Pancreas (tissue), 10 donors: Measurements from ENCODE around the gene SMTNL2. TPM values are rescaled to one million over a fixed set of nuclear protein-coding genes. Genes with fewer than 3 reads are reported as not detected.

ENCODE experiments used
- ATAC-seq, 4 donors: fragments of 200-7000 bp; cut with Tn5 transposase; one replicate each; pipeline versions ENCODE4 v1.8.0 to v1.9.1; 2020; ENCODE audit warnings: mild to moderate bottlenecking in 4 of 4, moderate library complexity in 4 of 4
- DNase-seq, 6 donors: peaks; one replicate each; pipeline ENCODE4 v3.0.0-alpha.2; 2020
- FAIRE-seq: peaks from 2 replicates; lab custom pipeline; 2012; peaks lifted over from hg19 to GRCh38; lab: Jason Lieb, UNC
- H3K27ac ChIP-seq, 4 donors: fragments of 200-600 bp; sonication (generic); 1 replicate in 3 of 4; 2 replicates in 1 of 4; pipeline versions ENCODE4 v1.5.0 to v1.8.0; 2020
- H3K27me3 ChIP-seq, 4 donors: fragments of 200-600 bp; one replicate each; pipeline ENCODE4 v1.8.0; 2021
- H3K36me3 ChIP-seq, 3 donors: fragments of 200-600 bp; sonication (generic) in 1 of 3; one replicate each; pipeline versions ENCODE4 v1.5.0 to v1.8.0; 2020 to 2021
- H3K4me1 ChIP-seq, 3 donors: fragments of 200-600 bp; one replicate each; pipeline ENCODE4 v1.8.0; 2021
- H3K4me3 ChIP-seq, 4 donors: fragments of 200-600 bp; sonication (generic) in 2 of 4; one replicate each; pipeline versions ENCODE4 v1.5.0 to v1.8.0; 2020 to 2021
- H3K9me3 ChIP-seq, 4 donors: fragments of 200-600 bp; one replicate each; pipeline ENCODE4 v1.8.0; 2021
- CTCF ChIP-seq, 4 donors: fragments of 200-600 bp; sonication (generic) in 3 of 4; IDR thresholded peaks; one replicate each; pipeline versions ENCODE4 v1.5.0 to v1.8.0; 2021; ENCODE audit warnings: antibody characterized with exemption in 4 of 4
- WGBS, 2 donors: extraction: QIAGEN DNeasy Blood & Tissue Kit; methylation state at CpG; one replicate each; pipeline ENCODE4 v1.1.7; 2013; 5-methylcytosine and 5-hydroxymethylcytosine counted together
- intact Hi-C, 3 donors: fragments of 100-400 bp; cut with DNase I; formaldehyde crosslinking; loops; one replicate each; pipeline versions ENCODE4 v1.11.1 to v1.14.2; 2022
- polyA plus RNA-seq, 2 donors: library from polyadenylated mRNA; stranded (reverse); fragments of 200-250 nt; gene quantifications; one replicate each; pipeline ENCODE4 v1.2.3, GENCODE V29; 2013
- total RNA-seq, 6 donors: library from RNA; stranded (reverse); fragmentation: NEBNext Ultra II Directional in 4 of 6; extraction: Animal tissue kit (Norgen Biotek cat#: 25700) in 4 of 6; gene quantifications; one replicate each; pipeline versions ENCODE4 v1.2.1 to v1.2.4, GENCODE V29; 2021 to 2023
- donor health status: healthy with polysubstance abuse.
- donor health status: DM: no; HTN: no; CAD: no; lungs with moderate emphysema.
- donor health status: DM: no; HTN: no; CAD: no.
- donor health status: control.
- donor health status: control.
- donor health status: Bipolar disorder and iron deficiency.
- donor health status: DM: yes; HTN: yes; CAD: no.
- donor health status: DM: no; HTN: no; CAD: no.
- donor health status: DM: no; HTN: no; CAD: no.
- donor health status: DM: yes; HTN: yes; CAD: no.

SMTNL2 gene
- total and polyA plus RNA-seq, 8 donors, result 0.09 to 0.59 (median 0.26) TPM; not detected in 2

- no peak overlapping the region for H3K4me3 ChIP-seq
- DNase-seq (no peak), FAIRE-seq (no peak), ATAC-seq (no peak)
- no peak for TF ChIP-seq CTCF (IDR thresholded peaks at IDR 0.05)
- peaks cover 13 to 17% (median 17%) of the 10 kb centered on the region in 3 donors for H3K4me1 ChIP-seq
- H3K27me3 ChIP-seq, result no peaks in the 10 kb centered on the region
- no peaks in the 10 kb centered on the region for H3K9me3 ChIP-seq
- H3K27ac ChIP-seq, result no peak overlapping the region
- intact Hi-C loops, result no loop called here
- WGBS, 2 donors, result 63 to 70% methylated on average over 8 of the region's 8 CpGs
- H3K36me3 ChIP-seq, result no peaks in the 10 kb centered on the region
Measured at GRCh38 chr17:4562015-4562969, 22.0 kb upstream of the SMTNL2 start.

GRCh38 chr17:4565209-4566141 lies 18.9 kb upstream of the SMTNL2 start:
- 27 to 30% methylated on average over 16 of the region's 16 CpGs for WGBS, 2 donors

GRCh38 chr17:4566785-4567184 lies 17.5 kb upstream of the SMTNL2 start:
- 19 to 22% methylated on average over 5 of the region's 5 CpGs for WGBS, 2 donors
- peak; percentile 35 to 67 (median 61) for TF ChIP-seq CTCF (IDR thresholded peaks at IDR 0.05)
- no peak for FAIRE-seq
- H3K36me3 ChIP-seq, result no peaks in the 10 kb centered on the region
- peak; percentile 85 to 94 (median 92) for ATAC-seq
- H3K27me3 ChIP-seq, result no peaks in the 10 kb centered on the region
- no peaks in the 10 kb centered on the region for H3K4me1 ChIP-seq
- intact Hi-C loops, result loop anchor here in 2 of 3 donors (2.0 to 5.0 kb wide), 2 partner anchors 58 to 61 kb away; no protein-coding TSS in a partner anchor
- peak in 3 of 6 donors; percentile 49 to 74 (median 56) for DNase-seq
- H3K9me3 ChIP-seq, result no peaks in the 10 kb centered on the region
- H3K4me3 ChIP-seq, result no peak overlapping the region
- no peak overlapping the region for H3K27ac ChIP-seq

More at GRCh38 chr17:4565209-4566141, 18.9 kb upstream of the SMTNL2 start:
- H3K27me3 ChIP-seq, result no peaks in the 10 kb centered on the region
- no peak overlapping the region for H3K27ac ChIP-seq
- FAIRE-seq (peak; percentile 71), DNase-seq (peak in 4 of 6 donors; percentile 60 to 69 (median 64)), ATAC-seq (peak; percentile 85 to 94 (median 91))
- intact Hi-C loops, result loop anchor here in 2 of 3 donors (2.0 to 5.0 kb wide), 2 partner anchors 59 to 62 kb away; no protein-coding TSS in a partner anchor
- H3K4me1 ChIP-seq, result peaks cover 6 to 8% (median 6%) of the 10 kb centered on the region in 3 donors
- peak; percentile 57 to 77 (median 71) for TF ChIP-seq CTCF (IDR thresholded peaks at IDR 0.05)
- H3K9me3 ChIP-seq, result no peaks in the 10 kb centered on the region
- H3K36me3 ChIP-seq, result no peaks in the 10 kb centered on the region
- H3K4me3 ChIP-seq, result no peak overlapping the region

- no peak for ATAC-seq
- Histone ChIP-seq H3K4me3 (no peak overlapping the region), H3K9me3 (no peaks in the 10 kb centered on the region), H3K27me3 (no peaks in the 10 kb centered on the region), H3K36me3 (no peaks in the 10 kb centered on the region), H3K4me1 (no peaks in the 10 kb centered on the region), H3K27ac (no peak overlapping the region)
- no peak for DNase-seq
- FAIRE-seq, result no peak
- TF ChIP-seq CTCF (IDR thresholded peaks at IDR 0.05), result no peak
- WGBS, 2 donors, result 90 to 100% methylated on average over 1 of the region's 1 CpG
- intact Hi-C loops, result loop anchor here in 1 of 3 donors (5.0 kb wide), 1 partner anchor 58 kb away; no protein-coding TSS in a partner anchor
Measured at GRCh38 chr17:4569591-4569990, 14.7 kb upstream of the SMTNL2 start.
